HEK293 (cell line): ENCODE results near the gene UBE3B.

Source experiments
- BCL11A ChIP-seq: fragments of 450-650 bp; formaldehyde crosslinking; IDR thresholded peaks from 2 replicates; pipeline ENCODE4 v1.5.1; 2016; ENCODE audit warnings: low read depth, missing biosample characterization, missing genetic modification characterization
- ELK4 ChIP-seq: IDR thresholded peaks from 2 replicates; pipeline ENCODE4 v1.6.1; 2011; ENCODE audit warnings: mild to moderate bottlenecking, low read depth, low read length, borderline replicate concordance
- TCF7L2 ChIP-seq: IDR thresholded peaks from 2 replicates; pipeline ENCODE4 v1.6.1; 2011; ENCODE audit warnings: low read depth, mild to moderate bottlenecking, inconsistent platforms, low read length, moderate library complexity, borderline replicate concordance
- YY2 ChIP-seq: fragments of 450-650 bp; formaldehyde crosslinking; IDR thresholded peaks from 2 replicates; pipeline ENCODE4 v1.5.1; 2016; ENCODE audit warnings: missing biosample characterization, missing genetic modification characterization
- ZBTB7A ChIP-seq: fragments of 450-650 bp; formaldehyde crosslinking; IDR thresholded peaks from 2 replicates; pipeline ENCODE4 v1.5.1; 2016; ENCODE audit warnings: low read depth, missing biosample characterization, missing genetic modification characterization
- ZNF544 ChIP-seq: fragments of 450-650 bp; formaldehyde crosslinking; IDR thresholded peaks from 2 replicates; pipeline ENCODE4 v1.5.0; 2017; ENCODE audit warnings: missing biosample characterization, missing genetic modification characterization
- ZNF561 ChIP-seq: fragments of 450-650 bp; IDR thresholded peaks from 2 replicates; pipeline ENCODE4 v1.5.1; 2018; ENCODE audit warnings: missing biosample characterization, missing genetic modification characterization, borderline replicate concordance
- ZNF830 ChIP-seq: fragments of 450-650 bp; IDR thresholded peaks from 2 replicates; pipeline ENCODE4 v1.5.0; 2018; ENCODE audit warnings: missing biosample characterization, missing genetic modification characterization, low read depth, mild to moderate bottlenecking, moderate library complexity
- TF ChIP-seq, protein P1 (sequence below): fragments of 450-650 bp; formaldehyde crosslinking; IDR thresholded peaks from 2 replicates; pipeline ENCODE4 v1.5.1; 2016; ENCODE audit warnings: missing biosample characterization, missing genetic modification characterization
- TF ChIP-seq, protein P2 (sequence below): fragments of 450-650 bp; formaldehyde crosslinking; IDR thresholded peaks from 2 replicates; pipeline ENCODE4 v1.5.1; 2016; ENCODE audit warnings: missing biosample characterization, missing genetic modification characterization

DNA sequence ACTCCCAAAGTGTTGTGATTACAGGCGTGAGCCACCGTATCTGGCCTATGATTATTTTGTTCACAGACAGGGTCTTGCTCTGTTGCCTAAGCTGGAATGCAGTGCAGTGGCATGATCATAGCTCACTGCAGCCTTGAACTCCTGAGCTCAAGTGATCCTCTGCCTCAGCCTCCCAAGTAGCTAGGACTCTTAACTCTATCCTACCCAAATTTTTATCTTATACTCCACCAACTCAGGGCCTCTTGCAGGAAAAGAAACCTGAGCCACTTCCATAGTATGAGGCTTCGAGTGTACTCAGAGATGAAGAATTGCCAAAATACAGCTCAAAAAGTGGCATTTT lies 95.0 kb downstream of the UBE3B start:
- TF ChIP-seq ZNF830, result no peak
- TF ChIP-seq, protein P1, sequence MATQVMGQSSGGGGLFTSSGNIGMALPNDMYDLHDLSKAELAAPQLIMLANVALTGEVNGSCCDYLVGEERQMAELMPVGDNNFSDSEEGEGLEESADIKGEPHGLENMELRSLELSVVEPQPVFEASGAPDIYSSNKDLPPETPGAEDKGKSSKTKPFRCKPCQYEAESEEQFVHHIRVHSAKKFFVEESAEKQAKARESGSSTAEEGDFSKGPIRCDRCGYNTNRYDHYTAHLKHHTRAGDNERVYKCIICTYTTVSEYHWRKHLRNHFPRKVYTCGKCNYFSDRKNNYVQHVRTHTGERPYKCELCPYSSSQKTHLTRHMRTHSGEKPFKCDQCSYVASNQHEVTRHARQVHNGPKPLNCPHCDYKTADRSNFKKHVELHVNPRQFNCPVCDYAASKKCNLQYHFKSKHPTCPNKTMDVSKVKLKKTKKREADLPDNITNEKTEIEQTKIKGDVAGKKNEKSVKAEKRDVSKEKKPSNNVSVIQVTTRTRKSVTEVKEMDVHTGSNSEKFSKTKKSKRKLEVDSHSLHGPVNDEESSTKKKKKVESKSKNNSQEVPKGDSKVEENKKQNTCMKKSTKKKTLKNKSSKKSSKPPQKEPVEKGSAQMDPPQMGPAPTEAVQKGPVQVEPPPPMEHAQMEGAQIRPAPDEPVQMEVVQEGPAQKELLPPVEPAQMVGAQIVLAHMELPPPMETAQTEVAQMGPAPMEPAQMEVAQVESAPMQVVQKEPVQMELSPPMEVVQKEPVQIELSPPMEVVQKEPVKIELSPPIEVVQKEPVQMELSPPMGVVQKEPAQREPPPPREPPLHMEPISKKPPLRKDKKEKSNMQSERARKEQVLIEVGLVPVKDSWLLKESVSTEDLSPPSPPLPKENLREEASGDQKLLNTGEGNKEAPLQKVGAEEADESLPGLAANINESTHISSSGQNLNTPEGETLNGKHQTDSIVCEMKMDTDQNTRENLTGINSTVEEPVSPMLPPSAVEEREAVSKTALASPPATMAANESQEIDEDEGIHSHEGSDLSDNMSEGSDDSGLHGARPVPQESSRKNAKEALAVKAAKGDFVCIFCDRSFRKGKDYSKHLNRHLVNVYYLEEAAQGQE (tag by site-specific recombination), result no peak
- no peak for TF ChIP-seq ELK4
- TF ChIP-seq, protein P2, sequence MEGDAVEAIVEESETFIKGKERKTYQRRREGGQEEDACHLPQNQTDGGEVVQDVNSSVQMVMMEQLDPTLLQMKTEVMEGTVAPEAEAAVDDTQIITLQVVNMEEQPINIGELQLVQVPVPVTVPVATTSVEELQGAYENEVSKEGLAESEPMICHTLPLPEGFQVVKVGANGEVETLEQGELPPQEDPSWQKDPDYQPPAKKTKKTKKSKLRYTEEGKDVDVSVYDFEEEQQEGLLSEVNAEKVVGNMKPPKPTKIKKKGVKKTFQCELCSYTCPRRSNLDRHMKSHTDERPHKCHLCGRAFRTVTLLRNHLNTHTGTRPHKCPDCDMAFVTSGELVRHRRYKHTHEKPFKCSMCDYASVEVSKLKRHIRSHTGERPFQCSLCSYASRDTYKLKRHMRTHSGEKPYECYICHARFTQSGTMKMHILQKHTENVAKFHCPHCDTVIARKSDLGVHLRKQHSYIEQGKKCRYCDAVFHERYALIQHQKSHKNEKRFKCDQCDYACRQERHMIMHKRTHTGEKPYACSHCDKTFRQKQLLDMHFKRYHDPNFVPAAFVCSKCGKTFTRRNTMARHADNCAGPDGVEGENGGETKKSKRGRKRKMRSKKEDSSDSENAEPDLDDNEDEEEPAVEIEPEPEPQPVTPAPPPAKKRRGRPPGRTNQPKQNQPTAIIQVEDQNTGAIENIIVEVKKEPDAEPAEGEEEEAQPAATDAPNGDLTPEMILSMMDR (tag by site-specific recombination), result no peak
- no peak for TF ChIP-seq ZBTB7A (tag by site-specific recombination)
- no peak for TF ChIP-seq ZNF561 (tag by site-specific recombination)
- TF ChIP-seq ZNF544 (tag by site-specific recombination), result no peak
- no peak for TF ChIP-seq YY2 (tag by site-specific recombination)
- TF ChIP-seq TCF7L2, result no peak
- no peak for TF ChIP-seq BCL11A (tag by site-specific recombination)
